ENCODE data around the gene SH3TC2. TPM values are rescaled to one million over a fixed set of nuclear protein-coding genes. Genes with fewer than 3 reads are reported as not detected.
"Not testable (repeated sequence)": the region's sequence is repeated elsewhere in the genome, so short reads cannot be mapped to it uniquely, and the experiment has no call there.

The SH3TC2 gene
- total and polyA plus RNA-seq, 7 experiments from 2014 or later: 0.08 to 0.59 TPM; not detected in 5

GRCh38 chr5:149074071-149074470 lies 11.2 kb upstream of the SH3TC2 start:
- Mint-ChIP-seq H3K9me3 (peaks cover 0 to 10% (median 5%) of the 10 kb centered on the region in 11 donors), H3K27me3 (peaks cover 3 to 43% (median 38%) of the 10 kb centered on the region in 5 donors)
- H3K36me3 ChIP-seq (ENCODE audit: control insufficient read depth in 2 of 3, insufficient read depth in 3 of 3, low read length in 3 of 3); H3K36me3 Mint-ChIP-seq; H3K4me1 ChIP-seq (ENCODE audit: control insufficient read depth in 2 of 2, insufficient read depth in 2 of 2, low read length in 2 of 2); H3K4me3 Mint-ChIP-seq; POLR2A ChIA-PET; H3K9me3 ChIP-seq (ENCODE audit: control insufficient read depth in 2 of 3, low read length in 3 of 3); H3K27ac ChIP-seq (ENCODE audit: low read depth, low read length); DNase-seq; ATAC-seq; H3K4me1 Mint-ChIP-seq; intact Hi-C loops (cut with micrococcal nuclease); H3K27ac Mint-ChIP-seq; CTCF ChIA-PET; H3K27me3 ChIP-seq (ENCODE audit: control insufficient read depth in 2 of 2, insufficient read depth in 2 of 2, low read length in 2 of 2); H3K4me3 ChIP-seq (ENCODE audit: low read length): not testable (repeated sequence)

- no peak overlapping the region for H3K4me3 Mint-ChIP-seq
- H3K27me3 ChIP-seq (ENCODE audit: control insufficient read depth in 2 of 2, insufficient read depth in 2 of 2, low read length in 2 of 2): no peaks in the 10 kb centered on the region
- no peak overlapping the region for H3K27ac ChIP-seq (ENCODE audit: low read depth, low read length)
- no peak overlapping the region for H3K4me3 ChIP-seq (ENCODE audit: low read length)
- peaks cover 0 to 10% (median 5%) of the 10 kb centered on the region in 11 donors for H3K9me3 Mint-ChIP-seq
- no peaks in the 10 kb centered on the region for H3K4me1 ChIP-seq (ENCODE audit: control insufficient read depth in 2 of 2, insufficient read depth in 2 of 2, low read length in 2 of 2)
- no peaks in the 10 kb centered on the region for H3K4me1 Mint-ChIP-seq
- ChIA-PET POLR2A (no interaction called here), CTCF (no interaction called here)
- H3K27ac Mint-ChIP-seq: no peak overlapping the region
- ATAC-seq: no peak
- H3K36me3 ChIP-seq (ENCODE audit: control insufficient read depth in 2 of 3, insufficient read depth in 3 of 3, low read length in 3 of 3): no peaks in the 10 kb centered on the region
- peaks cover 0 to 9% (median 3%) of the 10 kb centered on the region in 5 donors for H3K36me3 Mint-ChIP-seq
- DNase-seq: no peak
- peaks cover 3 to 43% (median 39%) of the 10 kb centered on the region in 5 donors for H3K27me3 Mint-ChIP-seq
- intact Hi-C loops (cut with micrococcal nuclease): no loop called here
- no peaks in the 10 kb centered on the region for H3K9me3 ChIP-seq (ENCODE audit: control insufficient read depth in 2 of 3, low read length in 3 of 3)
Observed at GRCh38 chr5:149073213-149073612, 10.4 kb upstream of the SH3TC2 start.

GRCh38 chr5:149072791-149073190 lies 9.9 kb upstream of the SH3TC2 start:
- no peak for DNase-seq
- Mint-ChIP-seq H3K4me3 (no peak overlapping the region), H3K9me3 (peaks cover 0 to 10% (median 5%) of the 10 kb centered on the region in 11 donors), H3K4me1 (no peaks in the 10 kb centered on the region), H3K27ac (no peak overlapping the region), H3K36me3 (peaks cover 0 to 9% (median 3%) of the 10 kb centered on the region in 5 donors), H3K27me3 (peaks cover 3 to 43% (median 39%) of the 10 kb centered on the region in 5 donors)
- Histone ChIP-seq H3K9me3 (ENCODE audit: control insufficient read depth in 2 of 3, low read length in 3 of 3) (no peaks in the 10 kb centered on the region), H3K4me1 (ENCODE audit: control insufficient read depth in 2 of 2, insufficient read depth in 2 of 2, low read length in 2 of 2) (no peaks in the 10 kb centered on the region), H3K27me3 (ENCODE audit: control insufficient read depth in 2 of 2, insufficient read depth in 2 of 2, low read length in 2 of 2) (no peaks in the 10 kb centered on the region), H3K36me3 (ENCODE audit: control insufficient read depth in 2 of 3, insufficient read depth in 3 of 3, low read length in 3 of 3) (no peaks in the 10 kb centered on the region), H3K4me3 (ENCODE audit: low read length) (no peak overlapping the region), H3K27ac (ENCODE audit: low read depth, low read length) (no peak overlapping the region)
- no peak for ATAC-seq
- ChIA-PET POLR2A (no interaction called here), CTCF (no interaction called here)
- intact Hi-C loops (cut with micrococcal nuclease): no loop called here

- Mint-ChIP-seq H3K27ac (no peak overlapping the region), H3K4me1 (no peaks in the 10 kb centered on the region), H3K4me3 (no peak overlapping the region), H3K9me3 (peaks cover 0 to 10% (median 5%) of the 10 kb centered on the region in 11 donors), H3K36me3 (peaks cover 0 to 9% (median 3%) of the 10 kb centered on the region in 5 donors), H3K27me3 (peaks cover 3 to 43% (median 39%) of the 10 kb centered on the region in 5 donors)
- CTCF ChIA-PET: no interaction called here
- no peak overlapping the region for H3K4me3 ChIP-seq (ENCODE audit: low read length)
- no peaks in the 10 kb centered on the region for H3K36me3 ChIP-seq (ENCODE audit: control insufficient read depth in 2 of 3, insufficient read depth in 3 of 3, low read length in 3 of 3)
- ATAC-seq: no peak
- no peak for DNase-seq
- H3K27me3 ChIP-seq (ENCODE audit: control insufficient read depth in 2 of 2, insufficient read depth in 2 of 2, low read length in 2 of 2): no peaks in the 10 kb centered on the region
- H3K27ac ChIP-seq (ENCODE audit: low read depth, low read length): no peak overlapping the region
- intact Hi-C loops (cut with micrococcal nuclease): no loop called here
- POLR2A ChIA-PET: no interaction called here
- H3K9me3 ChIP-seq (ENCODE audit: control insufficient read depth in 2 of 3, low read length in 3 of 3): no peaks in the 10 kb centered on the region
- H3K4me1 ChIP-seq (ENCODE audit: control insufficient read depth in 2 of 2, insufficient read depth in 2 of 2, low read length in 2 of 2): no peaks in the 10 kb centered on the region
Observed at GRCh38 chr5:149072376-149072775, 9.5 kb upstream of the SH3TC2 start.

GRCh38 chr5:149071756-149072155 lies 8.9 kb upstream of the SH3TC2 start:
- Histone ChIP-seq H3K9me3 (ENCODE audit: control insufficient read depth in 2 of 3, low read length in 3 of 3) (no peaks in the 10 kb centered on the region), H3K27ac (ENCODE audit: low read depth, low read length) (no peak overlapping the region), H3K4me1 (ENCODE audit: control insufficient read depth in 2 of 2, insufficient read depth in 2 of 2, low read length in 2 of 2) (no peaks in the 10 kb centered on the region), H3K36me3 (ENCODE audit: control insufficient read depth in 2 of 3, insufficient read depth in 3 of 3, low read length in 3 of 3) (no peaks in the 10 kb centered on the region), H3K27me3 (ENCODE audit: control insufficient read depth in 2 of 2, insufficient read depth in 2 of 2, low read length in 2 of 2) (no peaks in the 10 kb centered on the region), H3K4me3 (ENCODE audit: low read length) (no peak overlapping the region)
- Mint-ChIP-seq H3K36me3 (peaks cover 0 to 9% (median 3%) of the 10 kb centered on the region in 5 donors), H3K4me1 (no peaks in the 10 kb centered on the region), H3K9me3 (peaks cover 0 to 13% (median 6%) of the 10 kb centered on the region in 11 donors), H3K4me3 (no peak overlapping the region), H3K27me3 (peaks cover 3 to 43% (median 37%) of the 10 kb centered on the region in 5 donors), H3K27ac (no peak overlapping the region)
- CTCF ChIA-PET: no interaction called here
- POLR2A ChIA-PET: interaction anchor here (0.6 kb wide), 1 partner anchor 252 kb away, joined by 3 read pairs; no protein-coding TSS in a partner anchor
- no peak for DNase-seq
- no peak for ATAC-seq
- intact Hi-C loops (cut with micrococcal nuclease): no loop called here

- H3K27ac ChIP-seq (ENCODE audit: low read depth, low read length): no peak overlapping the region
- Mint-ChIP-seq H3K4me3 (peak overlapping the region in 1 of 10 donors; percentile 2), H3K36me3 (peaks cover 0 to 9% (median 3%) of the 10 kb centered on the region in 5 donors), H3K27ac (no peak overlapping the region), H3K4me1 (no peaks in the 10 kb centered on the region), H3K27me3 (peaks cover 3 to 40% (median 32%) of the 10 kb centered on the region in 5 donors), H3K9me3 (peaks cover 0 to 17% (median 6%) of the 10 kb centered on the region in 11 donors)
- DNase-seq: no peak
- no peak overlapping the region for H3K4me3 ChIP-seq (ENCODE audit: low read length)
- H3K4me1 ChIP-seq (ENCODE audit: control insufficient read depth in 2 of 2, insufficient read depth in 2 of 2, low read length in 2 of 2): no peaks in the 10 kb centered on the region
- POLR2A ChIA-PET: interaction anchor here (0.6 kb wide), 1 partner anchor 252 kb away, joined by 3 read pairs; no protein-coding TSS in a partner anchor
- CTCF ChIA-PET: no interaction called here
- intact Hi-C loops (cut with micrococcal nuclease): no loop called here
- ATAC-seq: no peak
- H3K36me3 ChIP-seq (ENCODE audit: control insufficient read depth in 2 of 3, insufficient read depth in 3 of 3, low read length in 3 of 3): no peaks in the 10 kb centered on the region
- H3K27me3 ChIP-seq (ENCODE audit: control insufficient read depth in 2 of 2, insufficient read depth in 2 of 2, low read length in 2 of 2): no peaks in the 10 kb centered on the region
- no peaks in the 10 kb centered on the region for H3K9me3 ChIP-seq (ENCODE audit: control insufficient read depth in 2 of 3, low read length in 3 of 3)
Observed at GRCh38 chr5:149071216-149071615, 8.4 kb upstream of the SH3TC2 start.

GRCh38 chr5:149069711-149070110 lies 6.8 kb upstream of the SH3TC2 start:
- Mint-ChIP-seq H3K4me3 (no peak overlapping the region), H3K27me3 (peaks cover 0 to 30% (median 25%) of the 10 kb centered on the region in 5 donors), H3K4me1 (no peaks in the 10 kb centered on the region), H3K9me3 (peaks cover 0 to 13% (median 4%) of the 10 kb centered on the region in 11 donors), H3K27ac (no peak overlapping the region), H3K36me3 (no peaks in the 10 kb centered on the region)
- H3K4me1 ChIP-seq (ENCODE audit: control insufficient read depth in 2 of 2, insufficient read depth in 2 of 2, low read length in 2 of 2): no peaks in the 10 kb centered on the region
- H3K36me3 ChIP-seq (ENCODE audit: control insufficient read depth in 2 of 3, insufficient read depth in 3 of 3, low read length in 3 of 3): no peaks in the 10 kb centered on the region
- no peaks in the 10 kb centered on the region for H3K9me3 ChIP-seq (ENCODE audit: control insufficient read depth in 2 of 3, low read length in 3 of 3)
- intact Hi-C loops (cut with micrococcal nuclease): no loop called here
- ChIA-PET POLR2A (no interaction called here), CTCF (no interaction called here)
- no peak overlapping the region for H3K4me3 ChIP-seq (ENCODE audit: low read length)
- DNase-seq: no peak
- H3K27me3 ChIP-seq (ENCODE audit: control insufficient read depth in 2 of 2, insufficient read depth in 2 of 2, low read length in 2 of 2): no peaks in the 10 kb centered on the region
- no peak overlapping the region for H3K27ac ChIP-seq (ENCODE audit: low read depth, low read length)
- no peak for ATAC-seq
